KMS-11 (cell line): ENCODE results near the gene PMEL.

ENCODE experiments used
- H2AFZ ChIP-seq: fragments of 200-600 bp; sonication (generic); 2 replicates; pipeline ENCODE4 v1.6.1; 2016; ENCODE audit warnings: antibody characterized with exemption, mixed run types, low read depth
- H3K27ac ChIP-seq: fragments of 200-600 bp; sonication (generic); 2 replicates; pipeline ENCODE4 v1.6.1; 2016; ENCODE audit warnings: mild to moderate bottlenecking, mixed run types
- H3K27me3 ChIP-seq: fragments of 200-600 bp; sonication (generic); 2 replicates; pipeline ENCODE4 v1.6.1; 2017; ENCODE audit warnings: mild to moderate bottlenecking, low read depth, mixed run types, moderate library complexity; ENCODE audit not compliant: insufficient read depth
- H3K36me3 ChIP-seq: fragments of 200-600 bp; sonication (generic); 2 replicates; pipeline ENCODE4 v1.6.1; 2017; ENCODE audit warnings: mild to moderate bottlenecking, mixed run types; ENCODE audit not compliant: insufficient read depth
- H3K4me1 ChIP-seq: fragments of 200-600 bp; sonication (generic); 2 replicates; pipeline ENCODE4 v1.6.1; 2016; ENCODE audit warnings: mild to moderate bottlenecking, low read depth, mixed run types; ENCODE audit not compliant: poor library complexity, severe bottlenecking
- H3K4me2 ChIP-seq: fragments of 200-600 bp; sonication (generic); 2 replicates; pipeline ENCODE4 v1.7.0; 2016; ENCODE audit warnings: mild to moderate bottlenecking, mixed run types
- H3K4me3 ChIP-seq: fragments of 200-600 bp; sonication (generic); IDR thresholded peaks from 2 replicates; pipeline ENCODE4 v1.6.1; 2017; ENCODE audit warnings: low read depth, low read length, mixed read lengths; ENCODE audit not compliant: insufficient read depth
- H3K79me2 ChIP-seq: fragments of 200-600 bp; sonication (generic); 2 replicates; pipeline ENCODE4 v1.6.1; 2016; ENCODE audit warnings: low read depth, mixed run types; ENCODE audit not compliant: insufficient read depth
- H3K9ac ChIP-seq: fragments of 200-600 bp; sonication (generic); 2 replicates; pipeline ENCODE4 v1.6.1; 2016; ENCODE audit warnings: mild to moderate bottlenecking, mixed run types
- H4K20me1 ChIP-seq: fragments of 200-600 bp; sonication (generic); 2 replicates; pipeline ENCODE4 v1.6.1; 2016; ENCODE audit warnings: mild to moderate bottlenecking, mixed run types; ENCODE audit not compliant: insufficient read depth
- CTCF ChIP-seq: fragments of 200-600 bp; sonication (generic); conservative IDR thresholded peaks from 2 replicates; pipeline ENCODE4 v1.6.1; 2017; ENCODE audit warnings: low read depth, mild to moderate bottlenecking, antibody characterized with exemption, low read length, moderate library complexity, mixed read lengths

Gene PMEL

GRCh38 chr12:55969356-55969755 lies 3.5 kb upstream of the PMEL start:
- H3K36me3 ChIP-seq: no peaks in the 10 kb centered on the region
- no peak overlapping the region for H2AFZ ChIP-seq
- no peak for TF ChIP-seq CTCF
- H3K4me1 ChIP-seq: peaks cover 31% of the 10 kb centered on the region
- H3K27ac ChIP-seq: no peak overlapping the region
- no peak overlapping the region for H3K9ac ChIP-seq
- H3K79me2 ChIP-seq: peaks cover 20% of the 10 kb centered on the region
- H3K4me3 ChIP-seq: no peak overlapping the region
- no peaks in the 10 kb centered on the region for H3K27me3 ChIP-seq
- no peak overlapping the region for H3K4me2 ChIP-seq
- no peaks in the 10 kb centered on the region for H4K20me1 ChIP-seq

GRCh38 chr12:55966408-55967281 lies 803 bp upstream of the PMEL start, which contains the start of gene CDK2:
Gene CDK2, plus strand, starts transcription at chr12:55966830. Its CDS starts 179 bp downstream, at chr12:55967009.
- H3K4me3 ChIP-seq: peak within 1 kb of the TSS; percentile 67
- H3K36me3 ChIP-seq: no peaks in the 10 kb centered on the region
- no peaks in the 10 kb centered on the region for H4K20me1 ChIP-seq
- H3K79me2 ChIP-seq: peaks cover 17% of the 10 kb centered on the region
- peak within 1 kb of the TSS; percentile 70 for H3K9ac ChIP-seq
- H3K4me2 ChIP-seq: peak within 1 kb of the TSS; percentile 82
- peak within 1 kb of the TSS; percentile 97 for H2AFZ ChIP-seq
- 0 out of 2 replicates have a peak, but pooled peaks have one; percentile 11 for TF ChIP-seq CTCF
- no peaks in the 10 kb centered on the region for H3K27me3 ChIP-seq
- peak within 1 kb of the TSS; percentile 24; the same call in 1 of the 2 replicates for H3K27ac ChIP-seq
- peaks cover 20% of the 10 kb centered on the region for H3K4me1 ChIP-seq

GRCh38 chr12:55965240-55965639 lies 602 bp downstream of the PMEL start:
- no peak overlapping the region for H3K9ac ChIP-seq

DNA sequence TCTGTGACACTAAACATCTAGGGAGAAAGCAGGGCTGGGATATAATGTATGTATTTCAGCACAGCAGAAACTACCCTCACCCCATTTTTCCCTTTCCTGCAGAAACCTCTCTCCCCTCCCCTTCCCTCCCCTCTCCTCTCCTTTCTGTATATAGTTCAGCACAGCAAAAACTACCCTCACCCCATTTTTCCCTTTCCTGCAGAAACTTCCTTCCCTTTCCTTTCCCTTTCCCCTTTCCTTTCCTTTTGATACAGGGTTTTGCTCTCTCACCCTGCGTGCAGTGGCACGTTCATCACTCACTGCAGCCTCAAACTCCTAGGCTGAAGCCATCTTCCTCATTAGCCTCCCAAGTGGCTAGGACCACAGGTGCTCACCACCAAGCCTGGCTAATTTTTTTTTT lies 2.1 kb downstream of the PMEL start:
- Histone ChIP-seq H3K36me3 (no peaks in the 10 kb centered on the region), H3K79me2 (peaks cover 17% of the 10 kb centered on the region), H3K27me3 (no peaks in the 10 kb centered on the region), H2AFZ (no peak overlapping the region), H3K4me2 (no peak overlapping the region), H3K27ac (no peak overlapping the region), H4K20me1 (no peaks in the 10 kb centered on the region), H3K4me1 (peaks cover 20% of the 10 kb centered on the region), H3K4me3 (no peak overlapping the region), H3K9ac (no peak overlapping the region)
- no peak for TF ChIP-seq CTCF

More at GRCh38 chr12:55965240-55965639, 602 bp downstream of the PMEL start:
- Histone ChIP-seq H2AFZ (0 out of 2 replicates have a peak overlapping the region, but pooled peaks have one; percentile 97), H3K79me2 (peaks cover 17% of the 10 kb centered on the region), H3K27me3 (no peaks in the 10 kb centered on the region), H3K4me2 (no peak overlapping the region; the same call in 1 of the 2 replicates), H4K20me1 (no peaks in the 10 kb centered on the region), H3K36me3 (no peaks in the 10 kb centered on the region), H3K4me3 (no peak overlapping the region), H3K4me1 (peaks cover 20% of the 10 kb centered on the region), H3K27ac (no peak overlapping the region)
- TF ChIP-seq CTCF: no peak
